Adrenal gland (tissue), 5 donors: ENCODE measurements around the gene ADARB2.

Source experiments
- POLR2A ChIP-seq, 2 donors: fragments of 450-650 bp; IDR thresholded peaks; one replicate each; pipeline ENCODE4 v1.6.1; 2017; ENCODE audit warnings: antibody characterized with exemption in 2 of 2, mild to moderate bottlenecking in 2 of 2, moderate library complexity in 1 of 2
- TF ChIP-seq, protein P1 (sequence below), 6 experiments: fragments of 450-650 bp in 4 of 6; fragments of 200-600 bp in 2 of 6; sonication (generic) in 1 of 6; IDR thresholded peaks; 1 replicate in 5 of 6; 2 replicates in 1 of 6; pipeline versions ENCODE4 v1.5.1 to v1.8.0; 2016 to 2021; ENCODE audit warnings: antibody characterized with exemption in 6 of 6, mild to moderate bottlenecking in 2 of 6, moderate library complexity in 1 of 6
- donor health status: DM: no; HTN: no; CAD: no.

- TF ChIP-seq, protein P1, sequence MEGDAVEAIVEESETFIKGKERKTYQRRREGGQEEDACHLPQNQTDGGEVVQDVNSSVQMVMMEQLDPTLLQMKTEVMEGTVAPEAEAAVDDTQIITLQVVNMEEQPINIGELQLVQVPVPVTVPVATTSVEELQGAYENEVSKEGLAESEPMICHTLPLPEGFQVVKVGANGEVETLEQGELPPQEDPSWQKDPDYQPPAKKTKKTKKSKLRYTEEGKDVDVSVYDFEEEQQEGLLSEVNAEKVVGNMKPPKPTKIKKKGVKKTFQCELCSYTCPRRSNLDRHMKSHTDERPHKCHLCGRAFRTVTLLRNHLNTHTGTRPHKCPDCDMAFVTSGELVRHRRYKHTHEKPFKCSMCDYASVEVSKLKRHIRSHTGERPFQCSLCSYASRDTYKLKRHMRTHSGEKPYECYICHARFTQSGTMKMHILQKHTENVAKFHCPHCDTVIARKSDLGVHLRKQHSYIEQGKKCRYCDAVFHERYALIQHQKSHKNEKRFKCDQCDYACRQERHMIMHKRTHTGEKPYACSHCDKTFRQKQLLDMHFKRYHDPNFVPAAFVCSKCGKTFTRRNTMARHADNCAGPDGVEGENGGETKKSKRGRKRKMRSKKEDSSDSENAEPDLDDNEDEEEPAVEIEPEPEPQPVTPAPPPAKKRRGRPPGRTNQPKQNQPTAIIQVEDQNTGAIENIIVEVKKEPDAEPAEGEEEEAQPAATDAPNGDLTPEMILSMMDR (IDR thresholded peaks at IDR 0.05), result no peak
- TF ChIP-seq POLR2A (IDR thresholded peaks at IDR 0.05), result no peak
These were observed 388.6 kb downstream of the ADARB2 start for GRCh38 chr10:1348773-1349050.
